Esophagus muscularis mucosa (tissue), 4 donors: Measurements from ENCODE around the gene SORCS2. TPM values are rescaled to one million over a fixed set of nuclear protein-coding genes. Genes with fewer than 3 reads are reported as not detected.

Source experiments
- DNase-seq: peaks from one replicate; pipeline ENCODE4 v3.0.0-alpha.2; 2017; ENCODE audit errors: extremely low spot score
- H3K27ac ChIP-seq, 4 donors: fragments of 200-600 bp; sonication (generic); replicated peaks in 1 of 4; 1 replicate in 3 of 4; 2 replicates in 1 of 4; pipeline ENCODE4 v1.5.1; 2016 to 2019; ENCODE audit warnings: mild to moderate bottlenecking in 1 of 4
- H3K27me3 ChIP-seq, 4 donors: fragments of 200-600 bp; sonication (generic); one replicate each; pipeline versions ENCODE4 v1.5.1 to v1.6.0; 2016 to 2019
- H3K36me3 ChIP-seq, 4 donors: fragments of 200-600 bp; sonication (generic); one replicate each; pipeline ENCODE4 v1.5.1; 2016 to 2019
- H3K4me1 ChIP-seq, 4 donors: fragments of 200-600 bp; sonication (generic); one replicate each; pipeline ENCODE4 v1.5.1; 2016 to 2019
- H3K4me3 ChIP-seq, 4 donors: fragments of 200-600 bp; sonication (generic); 1 replicate in 2 of 4; 2 replicates in 2 of 4; pipeline ENCODE4 v1.5.1; 2016 to 2019; ENCODE audit warnings: mild to moderate bottlenecking in 4 of 4, moderate library complexity in 1 of 4
- H3K9me3 ChIP-seq, 4 donors: fragments of 200-600 bp; sonication (generic); 1 replicate in 3 of 4; 2 replicates in 1 of 4; pipeline ENCODE4 v1.5.1; 2016 to 2019
- EP300 ChIP-seq: sonication (generic); formaldehyde crosslinking; IDR thresholded peaks from one replicate; pipeline ENCODE4 v1.6.1; 2017; ENCODE audit warnings: antibody characterized with exemption
- POLR2A ChIP-seq: fragments of 450-650 bp; IDR thresholded peaks from one replicate; pipeline ENCODE4 v1.6.1; 2017; ENCODE audit warnings: antibody characterized with exemption, moderate library complexity, mild to moderate bottlenecking, low read depth
- POLR2AphosphoS5 ChIP-seq, 2 donors: sonication (generic); formaldehyde crosslinking; IDR thresholded peaks; one replicate each; pipeline ENCODE4 v1.6.1; 2017; ENCODE audit warnings: antibody characterized with exemption in 2 of 2
- WGBS: methylation state at CpG from one replicate; pipeline ENCODE4 v1.1.5; 2018; 5-methylcytosine and 5-hydroxymethylcytosine counted together
- intact Hi-C: fragments of 100-400 bp; cut with DNase I; formaldehyde crosslinking; loops from one replicate; pipeline ENCODE4 v1.15.1; 2023
- total RNA-seq, 4 donors: library from RNA; depleted of rRNA; stranded (reverse); fragments of >200 nt; gene quantifications; one replicate each; pipeline versions ENCODE4 v1.1.0 to v1.2.1, GENCODE V29; 2016
- TF ChIP-seq, protein P1 (sequence below), 3 experiments: fragments of 200-600 bp in 2 of 3; fragments of 450-650 bp in 1 of 3; sonication (generic) in 2 of 3; IDR thresholded peaks; one replicate each; pipeline ENCODE4 v1.5.1; 2017 to 2019; ENCODE audit warnings: antibody characterized with exemption in 3 of 3, mild to moderate bottlenecking in 2 of 3, moderate library complexity in 1 of 3

SORCS2 gene
- total RNA-seq, 4 donors from 2014 or later: 3.3 to 10.1 (median 4.3) TPM

- intact Hi-C loops: no loop called here
- 58% methylated on average over 3 of the region's 13 CpGs for WGBS
- H3K4me1 ChIP-seq: no peaks in the 10 kb centered on the region
Measured at GRCh38 chr4:7661846-7662506, 469.6 kb downstream of the SORCS2 start.

DNA sequence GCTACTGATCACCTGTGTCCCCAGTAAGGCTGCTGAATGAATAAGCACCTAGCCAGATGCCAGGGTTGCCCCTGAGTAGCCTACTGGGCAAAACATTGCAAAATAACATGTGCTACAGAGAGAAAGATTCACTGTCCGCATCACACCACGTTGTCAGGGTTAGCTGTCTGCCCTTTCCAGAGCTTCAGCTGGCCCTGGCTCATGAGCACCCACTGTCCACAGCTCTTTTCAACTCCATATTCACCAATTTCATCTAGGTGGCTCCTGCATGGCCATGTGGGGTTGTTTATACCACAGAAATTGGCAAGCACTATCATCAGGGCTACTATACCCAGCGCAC, 470.1 kb downstream of the SORCS2 start:
- 94% methylated on average over 3 of the region's 3 CpGs for WGBS
- Histone ChIP-seq H3K36me3 (peaks cover 0 to 6% (median 2%) of the 10 kb centered on the region in 4 donors), H3K4me1 (no peaks in the 10 kb centered on the region), H3K27ac (no peak overlapping the region), H3K27me3 (no peaks in the 10 kb centered on the region), H3K4me3 (no peak overlapping the region), H3K9me3 (no peaks in the 10 kb centered on the region)
- DNase-seq: no peak
- intact Hi-C loops: no loop called here
- TF ChIP-seq, protein P1, sequence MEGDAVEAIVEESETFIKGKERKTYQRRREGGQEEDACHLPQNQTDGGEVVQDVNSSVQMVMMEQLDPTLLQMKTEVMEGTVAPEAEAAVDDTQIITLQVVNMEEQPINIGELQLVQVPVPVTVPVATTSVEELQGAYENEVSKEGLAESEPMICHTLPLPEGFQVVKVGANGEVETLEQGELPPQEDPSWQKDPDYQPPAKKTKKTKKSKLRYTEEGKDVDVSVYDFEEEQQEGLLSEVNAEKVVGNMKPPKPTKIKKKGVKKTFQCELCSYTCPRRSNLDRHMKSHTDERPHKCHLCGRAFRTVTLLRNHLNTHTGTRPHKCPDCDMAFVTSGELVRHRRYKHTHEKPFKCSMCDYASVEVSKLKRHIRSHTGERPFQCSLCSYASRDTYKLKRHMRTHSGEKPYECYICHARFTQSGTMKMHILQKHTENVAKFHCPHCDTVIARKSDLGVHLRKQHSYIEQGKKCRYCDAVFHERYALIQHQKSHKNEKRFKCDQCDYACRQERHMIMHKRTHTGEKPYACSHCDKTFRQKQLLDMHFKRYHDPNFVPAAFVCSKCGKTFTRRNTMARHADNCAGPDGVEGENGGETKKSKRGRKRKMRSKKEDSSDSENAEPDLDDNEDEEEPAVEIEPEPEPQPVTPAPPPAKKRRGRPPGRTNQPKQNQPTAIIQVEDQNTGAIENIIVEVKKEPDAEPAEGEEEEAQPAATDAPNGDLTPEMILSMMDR (IDR thresholded peaks at IDR 0.05): no peak
- no peak for TF ChIP-seq EP300
- no peak for TF ChIP-seq POLR2AphosphoS5 (IDR thresholded peaks at IDR 0.05)
- no peak for TF ChIP-seq POLR2A

More at GRCh38 chr4:7661846-7662506, 469.6 kb downstream of the SORCS2 start:
- TF ChIP-seq POLR2AphosphoS5 (IDR thresholded peaks at IDR 0.05): no peak
- no peak overlapping the region for H3K4me3 ChIP-seq
- no peaks in the 10 kb centered on the region for H3K27me3 ChIP-seq
- H3K27ac ChIP-seq: no peak overlapping the region
- peaks cover 0 to 6% (median 2%) of the 10 kb centered on the region in 4 donors for H3K36me3 ChIP-seq
- H3K9me3 ChIP-seq: no peaks in the 10 kb centered on the region
- no peak for DNase-seq

- no peaks in the 10 kb centered on the region for H3K9me3 ChIP-seq
- H3K4me3 ChIP-seq: no peak overlapping the region
- no peaks in the 10 kb centered on the region for H3K27me3 ChIP-seq
- no peak for TF ChIP-seq POLR2A
- TF ChIP-seq POLR2AphosphoS5 (IDR thresholded peaks at IDR 0.05): no peak
- TF ChIP-seq, protein P1 (IDR thresholded peaks at IDR 0.05): no peak
- TF ChIP-seq EP300: no peak
- WGBS: 85% methylated on average over 1 of the region's 2 CpGs
- H3K27ac ChIP-seq: no peak overlapping the region
- no peak for DNase-seq
- intact Hi-C loops: no loop called here
- no peaks in the 10 kb centered on the region for H3K4me1 ChIP-seq
- H3K36me3 ChIP-seq: peaks cover 0 to 6% (median 2%) of the 10 kb centered on the region in 4 donors
Measured at GRCh38 chr4:7663075-7663541, 470.8 kb downstream of the SORCS2 start.

DNA sequence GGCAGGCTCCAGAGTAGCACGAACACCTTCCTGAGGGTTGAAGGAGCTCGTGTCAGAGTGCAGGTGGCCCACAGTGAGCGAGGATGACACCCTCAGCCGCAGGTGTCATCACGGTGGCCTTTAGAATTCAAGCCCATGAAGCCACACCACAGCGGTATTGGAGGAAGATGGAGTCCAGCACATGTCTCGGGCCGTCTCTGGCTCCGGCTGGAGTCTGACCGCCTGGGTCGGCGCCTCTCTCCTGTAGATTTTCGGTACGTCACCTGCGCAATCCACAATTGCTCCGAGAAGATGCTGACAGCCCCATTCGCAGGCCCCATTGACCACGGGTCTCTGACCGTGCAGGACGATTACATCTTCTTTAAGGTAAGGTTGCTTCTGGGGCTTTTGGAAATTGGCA, 471.8 kb downstream of the SORCS2 start:
- H3K9me3 ChIP-seq: no peaks in the 10 kb centered on the region
- intact Hi-C loops: no loop called here
- TF ChIP-seq POLR2A (no peak), EP300 (no peak), POLR2AphosphoS5 (IDR thresholded peaks at IDR 0.05) (no peak)
- TF ChIP-seq, protein P1 (IDR thresholded peaks at IDR 0.05): no peak

DNA sequence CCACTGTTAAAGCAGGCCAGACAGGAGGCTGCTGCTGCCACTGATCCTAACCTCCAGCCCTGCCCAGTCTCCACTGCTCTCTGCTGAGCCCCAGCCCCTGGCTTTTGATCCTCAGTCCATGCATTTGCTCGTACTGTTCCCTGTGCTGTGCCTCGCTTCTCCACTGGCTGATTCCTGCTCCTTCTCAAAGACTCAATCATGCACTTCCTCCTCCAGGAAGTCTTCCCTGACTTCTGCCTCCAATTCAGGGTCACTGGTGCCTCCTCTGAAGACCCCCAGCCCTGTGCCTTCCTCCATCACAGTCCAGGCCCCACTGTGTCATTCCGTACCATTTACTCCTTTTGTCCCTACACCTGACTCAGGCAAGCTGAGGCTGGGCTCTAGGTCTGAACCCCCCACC, 473.0 kb downstream of the SORCS2 start:
- WGBS: 100% methylated on average over 3 of the region's 3 CpGs
- TF ChIP-seq EP300 (no peak), POLR2A (no peak), POLR2AphosphoS5 (IDR thresholded peaks at IDR 0.05) (no peak)
- TF ChIP-seq, protein P1 (IDR thresholded peaks at IDR 0.05): no peak
- Histone ChIP-seq H3K36me3 (peaks cover 0 to 14% (median 3%) of the 10 kb centered on the region in 4 donors), H3K9me3 (peaks cover 0 to under 1% (median 0%) of the 10 kb centered on the region in 4 donors), H3K4me1 (no peaks in the 10 kb centered on the region), H3K4me3 (no peak overlapping the region), H3K27ac (no peak overlapping the region), H3K27me3 (no peaks in the 10 kb centered on the region)
- DNase-seq: no peak
- intact Hi-C loops: no loop called here

More for the DNA sequence above, 471.8 kb downstream of the SORCS2 start:
- no peak for DNase-seq
- Histone ChIP-seq H3K27ac (no peak overlapping the region), H3K36me3 (peaks cover 0 to 14% (median 3%) of the 10 kb centered on the region in 4 donors), H3K27me3 (no peaks in the 10 kb centered on the region), H3K4me3 (no peak overlapping the region), H3K4me1 (no peaks in the 10 kb centered on the region)
- 93% methylated on average over 9 of the region's 20 CpGs for WGBS
